GM21515 (cell line): ENCODE data around the gene ABHD17A.

ENCODE experiments used
- ATAC-seq: cut with Tn5 transposase; IDR thresholded peaks from one replicate; pipeline ENCODE4 v1.9.1; 2021; ENCODE audit not compliant: unreplicated experiment

Gene ABHD17A

DNA sequence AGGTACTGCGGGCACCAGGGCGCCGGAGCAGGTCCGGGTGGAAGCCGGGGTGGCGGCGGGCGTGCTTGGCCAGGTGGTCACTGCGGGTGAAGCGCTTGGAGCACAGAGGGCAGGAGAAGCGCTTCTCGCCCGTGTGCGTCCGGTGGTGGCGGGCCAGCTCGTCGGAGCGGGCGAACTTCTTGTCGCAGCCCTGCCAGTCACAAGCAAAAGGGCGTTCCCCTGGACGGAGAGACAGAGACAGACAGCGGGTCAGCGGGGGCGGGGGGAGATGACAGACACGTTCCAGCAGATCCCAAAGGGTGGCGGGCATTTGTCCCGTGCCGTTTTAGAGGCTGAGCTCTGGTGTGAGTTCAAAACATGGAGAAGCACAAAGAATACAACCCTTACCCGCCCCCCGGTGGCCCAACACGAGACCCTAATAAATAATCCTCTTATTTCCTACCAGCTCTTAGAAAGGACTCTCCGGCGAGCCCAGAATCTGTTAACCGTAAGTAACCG lies 30.7 kb downstream of the ABHD17A start:
- no peak for ATAC-seq

DNA sequence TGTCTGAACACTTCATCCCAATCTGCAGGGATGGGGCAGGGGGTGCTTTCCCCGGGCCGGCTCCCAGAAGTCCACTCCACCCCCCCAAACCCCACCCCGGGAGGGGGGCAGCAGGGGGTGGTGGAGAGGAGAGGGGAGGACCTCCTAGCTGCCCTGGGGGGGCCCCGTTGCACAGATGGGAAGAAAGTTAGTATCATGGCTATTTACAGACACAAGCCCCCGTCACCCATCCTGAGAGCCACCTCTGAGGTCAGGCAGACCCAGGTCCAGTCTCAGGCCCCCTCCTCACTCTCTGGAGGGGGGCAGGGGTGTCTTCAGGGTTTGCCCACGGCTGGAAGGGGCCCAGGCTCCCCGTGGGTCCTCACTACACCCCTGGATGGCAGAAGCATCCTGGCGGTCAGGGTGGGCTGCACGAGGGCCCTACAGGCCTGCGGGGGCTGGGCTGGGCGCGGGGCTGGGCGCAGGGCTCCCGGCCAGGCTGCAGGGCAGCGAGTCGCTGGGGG lies 31.2 kb downstream of the ABHD17A start:
- ATAC-seq, result no peak

DNA sequence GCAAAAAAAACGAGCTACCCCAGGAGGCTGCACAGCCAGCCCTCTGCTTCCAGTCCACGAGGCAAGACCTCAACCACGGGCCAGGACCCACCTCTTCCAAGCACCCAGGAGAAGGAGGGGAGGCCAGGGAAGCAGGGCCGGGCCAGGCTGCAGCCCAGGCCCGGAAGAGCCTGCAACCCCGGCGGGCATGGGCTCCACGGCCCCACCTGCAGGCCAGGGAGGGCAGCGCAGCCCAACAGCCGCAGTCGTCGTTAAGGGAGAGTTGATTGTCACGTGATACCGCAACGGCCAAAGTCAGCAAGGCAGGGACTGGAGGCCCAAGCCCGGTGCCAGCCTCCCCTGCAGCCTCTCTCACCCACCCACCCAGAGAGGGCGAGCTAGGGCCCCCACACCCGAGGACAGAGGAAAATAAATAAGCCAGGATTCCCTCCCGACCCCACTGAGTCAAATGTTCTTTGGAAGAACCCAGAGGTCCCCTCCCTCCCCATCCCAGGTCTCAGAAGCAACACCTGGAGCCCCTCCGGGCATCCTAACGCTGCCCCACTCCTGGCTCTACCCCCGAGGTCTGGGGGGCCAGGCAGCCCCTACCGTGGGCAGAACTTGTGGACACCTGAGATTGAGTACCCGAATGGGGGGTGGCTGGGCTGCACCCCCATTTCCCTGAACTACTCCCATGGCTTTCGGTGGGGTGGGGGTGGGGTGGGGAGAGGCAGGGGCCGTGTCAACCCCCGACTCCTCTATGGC lies 31.8 kb downstream of the ABHD17A start:
- ATAC-seq, result no peak

DNA sequence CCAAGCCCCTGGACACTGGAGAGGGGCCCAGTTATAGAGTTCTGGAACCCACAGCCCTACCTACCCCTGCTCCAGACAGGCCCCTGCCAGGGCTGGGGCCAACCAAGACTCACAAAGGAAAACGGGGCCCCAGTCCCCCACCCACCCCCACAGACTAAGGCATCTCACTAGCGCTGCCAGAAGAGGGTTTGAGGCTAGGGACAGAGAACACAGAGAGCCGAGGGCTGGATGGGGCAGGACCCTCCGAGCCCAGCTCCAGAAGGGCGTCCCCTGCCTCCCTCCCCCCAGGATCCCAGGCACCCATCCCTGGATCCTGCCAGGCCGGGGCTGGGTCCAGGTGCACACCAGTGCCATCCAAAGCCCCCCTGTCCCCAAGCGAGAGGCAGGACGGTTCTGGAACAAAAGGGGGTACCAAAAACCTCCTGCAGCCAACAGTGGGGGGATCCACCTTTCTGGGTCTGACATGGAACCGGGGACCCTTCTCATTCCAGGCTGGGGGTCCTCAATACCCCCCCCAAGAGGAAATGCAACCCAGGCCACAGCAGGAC lies 32.6 kb downstream of the ABHD17A start:
- no peak for ATAC-seq

DNA sequence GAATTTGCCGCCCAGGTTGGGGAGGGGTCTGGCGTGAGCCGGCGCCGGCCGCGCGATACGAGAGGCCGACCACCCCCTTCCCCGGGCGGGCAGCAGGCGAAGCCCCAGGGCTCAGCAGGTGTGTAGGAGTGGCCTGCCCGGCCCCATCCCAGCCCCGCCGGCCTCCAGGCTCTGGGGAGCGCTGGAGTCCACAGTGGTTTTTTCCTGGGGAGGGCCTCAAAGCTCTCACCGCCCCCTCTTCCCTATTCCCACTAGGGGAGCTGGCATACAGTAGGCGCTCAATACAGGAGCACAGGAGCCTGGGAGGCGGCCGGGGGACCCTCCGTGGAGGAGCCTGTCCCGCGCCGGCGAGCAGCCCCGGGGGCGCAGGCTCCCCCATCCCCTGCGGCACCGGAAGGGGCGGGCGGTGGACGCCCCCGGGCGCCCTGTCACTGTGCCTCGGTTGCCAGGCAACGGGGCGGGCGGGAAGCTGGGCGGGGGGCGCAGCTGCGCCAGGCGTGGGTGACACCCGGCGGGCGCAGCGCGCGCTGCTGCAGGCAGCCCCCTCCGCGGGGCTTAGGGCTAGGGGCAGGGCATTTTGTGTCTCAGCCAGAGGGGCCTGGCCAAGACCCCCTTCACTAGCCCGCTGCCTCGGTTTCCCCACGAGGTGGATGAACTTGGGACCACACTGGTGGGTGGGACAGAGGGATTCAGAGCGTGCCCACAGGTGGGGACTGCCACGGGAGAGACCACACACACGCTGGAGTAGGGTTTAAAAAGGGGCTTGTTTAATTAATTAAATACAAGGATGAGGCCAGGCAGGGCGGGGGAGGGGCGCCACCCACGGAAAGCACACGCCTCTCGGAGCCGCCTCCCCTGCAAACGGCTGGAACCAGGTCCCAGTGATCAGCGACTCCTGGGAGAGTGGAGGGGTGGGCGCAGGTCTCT lies 33.4 kb downstream of the ABHD17A start:
- ATAC-seq, result no peak

DNA sequence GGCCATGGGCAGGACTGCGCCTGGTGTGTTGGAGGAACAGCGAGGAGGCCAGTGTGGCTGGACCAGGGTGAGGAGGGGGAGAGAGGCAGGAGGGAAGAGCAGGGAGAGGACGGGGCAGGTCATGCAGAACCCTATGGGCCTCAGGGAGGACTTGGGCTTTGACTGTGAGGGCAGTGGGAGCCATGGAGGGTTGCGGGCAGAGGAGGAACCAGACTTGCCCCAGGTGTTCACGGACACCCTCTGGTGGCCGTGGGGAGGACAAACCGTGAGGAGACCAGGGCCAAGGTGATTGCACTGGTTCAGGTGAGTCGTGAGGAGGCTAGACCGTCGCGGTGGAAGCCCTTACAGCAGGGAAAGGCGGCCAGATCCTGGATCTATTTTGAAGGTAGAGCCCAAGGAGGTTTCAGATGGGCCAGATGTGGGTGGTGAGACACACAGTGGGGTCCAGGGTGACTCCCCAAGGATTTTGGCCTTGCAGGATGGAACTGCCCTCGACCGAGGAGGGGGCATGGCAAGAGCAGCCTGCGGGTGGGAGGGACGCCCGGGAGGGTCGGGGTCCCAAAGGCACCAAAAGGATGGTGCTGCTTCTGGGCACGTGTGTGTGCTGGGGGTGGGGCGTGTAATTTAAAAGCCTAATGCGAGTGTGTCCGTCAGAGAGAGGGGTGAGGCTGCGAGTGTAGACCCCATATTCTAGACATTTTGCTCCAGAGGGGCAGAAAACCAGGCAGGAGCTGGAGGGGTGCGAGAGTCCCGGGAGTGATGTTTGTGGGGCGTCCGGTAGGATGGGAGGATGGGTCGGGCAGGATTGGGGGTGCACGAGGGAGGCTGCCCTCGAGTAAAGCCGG lies 34.3 kb downstream of the ABHD17A start:
- ATAC-seq, result no peak

DNA sequence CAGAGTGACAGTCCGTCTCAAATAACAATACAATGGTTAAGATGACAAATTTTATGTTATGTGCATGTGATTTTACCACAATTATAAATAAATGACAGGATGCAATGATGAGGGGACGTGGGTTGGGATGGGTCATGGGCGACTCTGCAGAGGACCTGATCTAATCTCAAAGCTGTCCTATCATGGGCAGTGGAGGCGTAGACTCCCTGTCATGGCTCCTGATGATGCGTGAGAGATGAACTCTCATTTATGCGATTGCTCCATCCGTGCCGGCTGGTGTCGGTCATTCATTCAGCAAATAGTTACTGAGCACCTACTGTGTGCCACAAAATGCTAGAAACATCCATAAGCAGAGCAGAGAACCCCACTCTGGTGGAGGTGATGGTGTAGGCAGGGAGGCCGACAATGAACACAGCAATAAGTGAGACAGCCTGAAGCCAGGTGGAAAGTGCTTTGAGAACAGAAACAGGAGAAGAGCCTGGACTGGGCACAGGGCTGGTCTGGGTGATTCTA lies 35.4 kb downstream of the ABHD17A start:
- ATAC-seq, result no peak

DNA sequence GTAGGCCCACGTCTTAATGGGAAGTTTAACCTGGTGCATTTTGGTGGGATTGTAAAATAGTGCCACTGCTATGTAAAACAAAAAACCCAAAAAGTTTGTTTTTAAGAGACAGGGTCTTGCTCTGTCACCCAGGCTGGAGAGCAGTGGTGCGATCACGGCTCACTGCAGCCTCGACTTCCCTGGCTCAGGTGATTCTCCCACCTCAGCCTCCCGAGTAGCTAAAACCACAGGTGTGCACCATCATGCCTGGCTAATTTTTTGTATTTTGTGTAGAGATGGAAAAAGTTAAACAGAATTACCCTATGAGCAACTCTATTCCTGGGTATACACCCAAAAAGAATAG lies 36.2 kb downstream of the ABHD17A start:
- ATAC-seq, result no peak

DNA sequence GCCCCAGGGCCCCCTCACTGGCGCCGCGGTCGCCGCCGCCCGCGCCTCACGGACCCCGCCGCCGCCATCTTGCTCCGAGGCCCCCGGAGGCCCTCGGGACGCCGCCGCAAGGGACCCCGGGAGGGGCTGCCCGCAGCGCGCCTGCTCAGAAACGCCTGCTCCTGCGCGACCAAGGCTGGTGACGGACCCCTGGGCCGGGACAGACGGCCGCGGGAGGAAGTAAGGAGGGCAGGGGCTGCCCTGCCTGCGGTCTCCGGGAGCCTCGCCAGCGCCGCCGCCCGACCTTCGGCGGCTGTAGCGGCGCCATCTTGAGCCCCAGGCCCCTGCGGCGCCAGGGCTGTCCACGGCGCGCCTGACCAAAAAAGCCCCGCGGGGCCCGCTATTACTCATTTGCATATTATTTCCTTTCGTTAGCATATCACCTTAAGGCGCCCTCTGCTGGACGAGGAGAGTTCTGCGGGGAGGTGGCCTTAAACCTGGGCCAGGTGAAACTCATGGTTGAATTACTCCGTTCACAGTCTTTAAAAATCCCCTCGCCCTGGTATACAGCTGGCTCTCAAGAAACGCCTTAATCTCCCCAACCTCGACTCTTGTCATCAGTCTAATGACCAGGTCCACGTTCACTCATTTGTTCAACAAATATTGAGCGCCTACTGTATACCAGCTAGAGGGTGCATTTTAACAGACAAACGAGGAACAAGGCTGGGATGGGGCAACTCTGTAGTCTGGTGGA lies 36.7 kb downstream of the ABHD17A start, which contains the start of gene REXO1:
TSS of gene REXO1 (minus strand) at position 85 of the 733 bp plus-strand sequence. CDS start 125 bp downstream, outside the sequence.
- peak; percentile 50 for ATAC-seq

DNA sequence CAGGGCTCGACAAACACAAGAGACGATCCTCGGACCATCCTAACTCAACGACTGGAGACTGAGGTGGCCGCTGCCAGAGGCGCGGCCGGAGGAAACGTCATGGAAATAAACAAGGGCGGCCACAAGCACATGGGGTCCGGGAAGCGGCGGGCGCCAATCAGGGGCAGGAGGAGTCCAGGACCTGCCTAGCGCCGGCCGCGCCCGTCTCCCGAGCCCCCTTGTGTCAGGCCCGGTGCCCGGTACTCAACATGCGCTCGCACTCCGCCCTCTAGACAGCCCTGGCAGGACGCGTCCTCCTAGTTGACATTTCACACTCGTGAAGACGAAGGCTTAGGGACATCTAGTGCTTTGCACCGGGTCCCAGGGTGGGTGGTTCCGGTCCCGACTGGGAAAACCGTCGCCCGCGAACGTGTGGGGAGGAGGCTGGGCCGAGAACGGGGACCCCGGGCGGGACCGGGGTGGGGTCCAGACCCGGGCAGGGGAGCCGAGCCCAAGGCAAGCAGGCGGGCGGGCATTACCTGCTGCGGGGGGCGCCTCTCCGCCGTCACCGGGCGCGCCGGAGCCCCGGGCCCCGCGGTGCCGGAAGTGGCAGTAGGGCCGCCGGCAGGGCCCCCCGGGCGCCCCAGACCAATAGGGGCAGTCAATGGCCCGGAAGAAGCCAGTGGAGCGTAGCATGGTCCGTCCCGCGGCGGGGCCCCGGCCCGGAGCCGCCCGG lies 37.5 kb downstream of the ABHD17A start:
- ATAC-seq, result peak; percentile 23

DNA sequence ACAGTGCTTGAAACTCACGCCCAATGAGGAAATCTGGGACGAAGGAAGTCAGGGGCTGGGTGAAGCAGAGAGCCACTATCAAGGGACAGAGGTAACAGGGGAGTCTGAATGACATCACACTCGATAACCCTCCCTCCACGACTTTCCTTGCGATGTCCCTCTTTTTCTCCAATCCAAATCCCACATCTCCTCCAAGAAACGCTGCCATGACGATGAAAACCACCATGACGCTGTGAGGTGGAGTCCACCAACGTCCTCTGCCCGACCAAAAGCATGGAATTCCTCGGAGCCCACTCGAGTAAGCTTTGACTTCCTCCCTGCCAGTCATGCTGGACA lies 38.0 kb downstream of the ABHD17A start:
- ATAC-seq, result no peak

DNA sequence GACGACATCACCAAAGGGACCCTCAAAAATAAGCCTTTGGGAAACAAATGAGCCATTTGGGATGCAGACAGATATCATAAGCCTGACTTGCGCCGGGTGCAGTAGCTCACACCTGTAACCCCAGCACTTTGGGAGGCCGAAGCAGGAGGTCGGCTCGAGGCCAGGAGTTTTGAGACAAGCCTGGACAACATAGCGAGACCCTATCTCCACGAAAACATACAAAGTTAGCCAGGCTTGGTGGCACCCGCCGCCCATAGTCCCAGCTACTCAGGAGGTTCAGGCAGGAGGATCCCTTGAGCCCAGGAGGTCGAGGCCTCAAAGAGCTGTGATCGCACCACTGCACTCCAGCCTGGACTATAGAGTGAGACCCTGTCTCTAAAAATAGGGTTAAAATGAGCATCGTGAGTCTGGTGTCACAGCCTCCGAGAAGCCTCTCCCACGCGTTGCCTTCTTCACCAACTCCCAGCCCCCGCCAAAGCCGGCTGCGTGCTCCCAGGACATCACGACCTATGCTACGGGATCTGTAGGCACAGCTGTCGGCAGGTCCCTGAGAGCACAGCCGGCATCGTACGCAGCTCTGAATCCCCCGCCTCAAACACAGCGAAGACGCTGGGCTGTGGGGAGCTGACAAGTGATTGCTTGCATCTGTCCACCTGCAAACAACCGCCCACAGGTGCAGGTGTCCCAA lies 38.6 kb downstream of the ABHD17A start:
- ATAC-seq, result no peak

DNA sequence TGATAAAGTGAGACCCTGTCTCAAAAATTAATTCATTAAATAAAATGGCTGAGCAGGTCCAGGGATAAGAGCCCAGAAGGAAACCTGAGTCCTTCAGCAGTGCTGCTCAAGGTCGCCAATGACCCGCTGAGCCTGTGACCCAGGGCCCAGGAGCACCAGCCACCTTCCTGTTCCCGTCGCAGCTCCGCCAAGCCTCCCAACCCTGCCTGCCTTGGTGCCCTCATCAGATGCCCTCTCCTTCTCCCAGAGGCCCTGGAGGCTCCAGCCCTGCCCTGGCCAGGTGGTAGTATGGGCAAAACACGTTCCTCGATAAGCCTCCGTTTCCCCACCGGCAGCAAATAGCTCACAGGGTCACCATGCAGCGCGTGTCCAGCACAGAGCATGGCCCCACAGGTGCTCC lies 39.7 kb downstream of the ABHD17A start:
- ATAC-seq, result no peak

DNA sequence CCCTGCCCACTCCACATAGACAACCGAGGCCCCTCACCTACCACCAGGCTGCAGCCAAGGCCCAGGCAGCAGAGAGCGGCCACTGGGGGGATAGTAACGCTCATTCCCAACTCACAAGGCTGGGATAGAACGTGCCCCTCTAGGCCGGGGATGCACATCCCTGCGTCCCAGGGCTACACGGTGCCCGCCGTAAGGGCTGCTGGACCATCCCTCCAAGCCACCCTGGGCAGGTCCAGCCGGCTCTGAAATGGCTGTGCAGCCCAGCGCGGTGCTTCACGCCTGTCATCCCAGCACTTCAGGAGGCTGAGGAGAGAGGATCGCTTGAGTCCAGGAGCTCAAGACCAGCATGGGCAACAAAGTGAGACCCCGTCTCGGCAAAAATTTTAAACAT lies 40.2 kb downstream of the ABHD17A start:
- no peak for ATAC-seq

DNA sequence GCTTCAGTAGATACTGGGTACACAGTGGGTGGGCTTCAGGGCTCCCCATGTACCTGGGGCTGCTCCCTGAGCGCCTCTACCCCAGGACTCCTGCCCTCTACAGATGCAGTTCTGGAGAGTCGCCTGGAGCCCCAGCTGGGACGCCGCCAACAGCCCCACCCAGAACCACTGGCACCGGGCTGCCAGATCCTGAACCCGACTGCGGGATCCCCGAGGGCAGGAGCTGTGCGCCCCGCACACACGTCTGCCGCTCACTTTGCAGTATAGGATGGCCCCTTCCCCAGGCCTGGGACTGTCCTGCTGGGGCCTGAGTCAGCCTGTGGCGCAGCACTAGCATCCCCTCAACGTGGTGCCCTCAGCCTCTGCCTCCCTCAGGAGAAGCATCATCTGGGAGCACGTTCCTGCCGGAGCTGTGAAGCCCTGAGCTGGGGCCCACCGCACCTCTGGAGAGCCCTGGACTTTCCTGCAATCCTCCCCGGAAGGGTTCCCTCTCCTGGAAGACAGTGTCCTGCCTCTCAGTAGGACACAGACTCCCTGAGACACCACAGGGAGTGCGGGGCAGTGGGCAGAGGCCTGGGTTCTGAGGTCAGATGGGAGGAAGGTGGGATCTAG lies 40.7 kb downstream of the ABHD17A start:
- ATAC-seq, result no peak

DNA sequence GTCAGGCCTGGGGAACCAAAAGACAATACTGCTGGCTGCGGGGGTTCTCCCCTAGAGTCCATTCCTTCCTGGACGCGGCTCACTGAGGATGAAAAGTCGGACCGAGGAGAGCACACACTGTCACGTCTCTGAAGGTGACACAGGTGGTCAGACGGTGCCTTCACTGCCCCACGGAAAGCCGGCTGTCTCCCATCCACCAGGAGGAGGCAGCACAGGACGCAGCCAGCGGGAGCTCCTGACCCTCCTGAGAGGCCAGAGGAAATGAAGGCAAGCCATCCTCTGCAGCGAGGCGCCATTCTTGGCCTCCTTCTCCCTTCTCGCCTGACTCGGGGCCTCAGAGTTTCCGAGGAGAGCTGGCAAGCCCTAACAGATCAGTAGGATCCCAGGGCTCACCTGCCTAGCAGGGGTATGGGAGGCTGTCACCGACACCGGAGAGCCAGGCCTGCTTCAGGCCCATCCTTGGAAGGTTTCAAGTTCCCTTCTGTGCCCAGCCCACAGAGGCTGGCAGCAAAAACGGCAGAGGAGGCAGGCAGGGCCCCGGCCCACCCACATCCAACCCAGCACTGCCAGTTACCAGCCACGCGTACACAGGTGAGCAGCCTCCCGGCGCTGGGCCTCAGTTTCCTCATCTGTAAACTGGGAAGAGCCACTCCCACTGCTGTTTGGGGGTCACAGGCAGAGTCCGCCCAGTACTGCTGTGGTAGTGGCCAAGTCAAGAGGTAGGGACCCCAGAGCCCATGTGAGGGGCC lies 41.5 kb downstream of the ABHD17A start:
- ATAC-seq, result no peak

DNA sequence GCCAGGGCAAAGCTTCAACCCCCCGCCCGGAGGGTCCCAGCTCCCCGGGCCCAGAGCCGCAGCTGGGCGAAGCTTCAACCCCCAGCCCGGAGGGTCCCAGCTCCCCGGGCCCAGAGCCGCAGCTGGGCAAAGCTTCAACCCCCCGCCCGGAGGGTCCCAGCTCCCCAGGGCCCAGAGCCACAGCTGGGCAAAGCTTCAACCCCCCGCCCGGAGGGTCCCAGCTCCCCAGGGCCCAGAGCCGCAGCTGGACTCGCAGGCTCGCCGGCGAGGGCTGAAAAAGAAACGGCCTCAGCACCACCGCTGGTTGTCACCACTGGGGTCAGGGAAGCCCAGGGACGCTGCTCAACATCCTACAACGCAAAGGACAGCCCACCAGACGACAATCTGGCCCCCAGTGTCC lies 42.2 kb downstream of the ABHD17A start:
- ATAC-seq, result no peak
